ENCODE measurements around the gene CLCN6. TPM values are rescaled to one million over a fixed set of nuclear protein-coding genes. Genes with fewer than 3 reads are reported as not detected.

CLCN6 gene
- total RNA-seq, 1 donor from 2014 or later, result 18.6 TPM

GRCh38 chr1:11851180-11851579 lies 45.2 kb downstream of the CLCN6 start:
- TF ChIP-seq CTCF (IDR thresholded peaks at IDR 0.05), result no peak
- H3K27ac ChIP-seq, result no peak overlapping the region
- no peaks in the 10 kb centered on the region for H3K27me3 ChIP-seq
- H3K4me3 ChIP-seq, result no peak overlapping the region
- intact Hi-C loops (cut with DNase I), result no loop called here
- H3K9me3 ChIP-seq, result no peaks in the 10 kb centered on the region
- DNase-seq (ENCODE audit: low spot score in 2 of 2), result no peak
- no peaks in the 10 kb centered on the region for H3K4me1 ChIP-seq
- H3K36me3 ChIP-seq, result no peaks in the 10 kb centered on the region

GRCh38 chr1:11854519-11854918 lies 48.5 kb downstream of the CLCN6 start:
- no peak for DNase-seq (ENCODE audit: low spot score in 2 of 2)
- intact Hi-C loops (cut with DNase I), result no loop called here
- Histone ChIP-seq H3K27me3 (peaks cover 7% of the 10 kb centered on the region), H3K36me3 (no peaks in the 10 kb centered on the region), H3K27ac (no peak overlapping the region), H3K4me1 (no peaks in the 10 kb centered on the region), H3K4me3 (no peak overlapping the region), H3K9me3 (no peaks in the 10 kb centered on the region)
- TF ChIP-seq CTCF (IDR thresholded peaks at IDR 0.05), result no peak

- intact Hi-C loops (cut with DNase I), result no loop called here
These were observed 49.4 kb downstream of the CLCN6 start for GRCh38 chr1:11855430-11855829.

GRCh38 chr1:11856698-11857097 lies 50.7 kb downstream of the CLCN6 start:
- peaks cover 11% of the 10 kb centered on the region for H3K27me3 ChIP-seq
- intact Hi-C loops (cut with DNase I), result no loop called here
- H3K36me3 ChIP-seq, result no peaks in the 10 kb centered on the region
- H3K9me3 ChIP-seq, result no peaks in the 10 kb centered on the region
- H3K4me3 ChIP-seq, result no peak overlapping the region
- H3K4me1 ChIP-seq, result no peaks in the 10 kb centered on the region
- no peak for TF ChIP-seq CTCF (IDR thresholded peaks at IDR 0.05)
- no peak for DNase-seq (ENCODE audit: low spot score in 2 of 2)
- no peak overlapping the region for H3K27ac ChIP-seq

More at GRCh38 chr1:11855430-11855829, 49.4 kb downstream of the CLCN6 start:
- Histone ChIP-seq H3K9me3 (no peaks in the 10 kb centered on the region), H3K27ac (no peak overlapping the region), H3K27me3 (peaks cover 11% of the 10 kb centered on the region), H3K4me1 (no peaks in the 10 kb centered on the region), H3K36me3 (no peaks in the 10 kb centered on the region), H3K4me3 (no peak overlapping the region)
- TF ChIP-seq CTCF (IDR thresholded peaks at IDR 0.05), result no peak
- no peak for DNase-seq (ENCODE audit: low spot score in 2 of 2)

GRCh38 chr1:11857164-11857851 lies 51.3 kb downstream of the CLCN6 start:
- no peak overlapping the region for H3K4me3 ChIP-seq
- no peaks in the 10 kb centered on the region for H3K4me1 ChIP-seq
- no peak for TF ChIP-seq CTCF (IDR thresholded peaks at IDR 0.05)
- no peaks in the 10 kb centered on the region for H3K36me3 ChIP-seq
- H3K9me3 ChIP-seq, result no peaks in the 10 kb centered on the region
- intact Hi-C loops (cut with DNase I), result no loop called here
- H3K27ac ChIP-seq, result no peak overlapping the region
- no peak for DNase-seq (ENCODE audit: low spot score in 2 of 2)
- H3K27me3 ChIP-seq, result peaks cover 11% of the 10 kb centered on the region

- Histone ChIP-seq H3K27ac (no peak overlapping the region), H3K4me1 (no peaks in the 10 kb centered on the region), H3K4me3 (no peak overlapping the region), H3K36me3 (no peaks in the 10 kb centered on the region), H3K9me3 (no peaks in the 10 kb centered on the region), H3K27me3 (peaks cover 11% of the 10 kb centered on the region)
- intact Hi-C loops (cut with DNase I), result no loop called here
- TF ChIP-seq CTCF (IDR thresholded peaks at IDR 0.05), result no peak
- no peak for DNase-seq (ENCODE audit: low spot score in 2 of 2)
These were observed 52.2 kb downstream of the CLCN6 start for GRCh38 chr1:11858158-11858557.

Measured in ascending aorta (tissue), 2 donors.